Gastroesophageal sphincter (tissue), 4 donors: ENCODE data around the gene SDC3. TPM values are rescaled to one million over a fixed set of nuclear protein-coding genes. Genes with fewer than 3 reads are reported as not detected.
A peak's percentile ranks its signal among the peaks of the same experiment; 100 is the strongest.

ENCODE experiments used
- ATAC-seq: fragments of 150-250 bp; one replicate; pipeline ENCODE4 v1.9.1; 2016; ENCODE audit warnings: mild to moderate bottlenecking, moderate library complexity
- H3K27ac ChIP-seq, 4 donors: fragments of 200-600 bp; sonication (generic) in 3 of 4; 1 replicate in 3 of 4; 2 replicates in 1 of 4; pipeline ENCODE4 v1.5.1; 2016 to 2019
- H3K27me3 ChIP-seq: fragments of 200-600 bp; sonication (generic); one replicate; pipeline ENCODE4 v1.5.1; 2019
- H3K36me3 ChIP-seq, 2 donors: fragments of 200-600 bp; sonication (generic); one replicate each; pipeline ENCODE4 v1.5.1; 2019; ENCODE audit warnings: control low read depth in 1 of 2
- H3K4me1 ChIP-seq, 3 donors: fragments of 200-600 bp; sonication (generic); 1 replicate in 2 of 3; 2 replicates in 1 of 3; pipeline ENCODE4 v1.5.1; 2016 to 2019; ENCODE audit warnings: control low read depth in 2 of 3
- H3K4me3 ChIP-seq, 2 donors: fragments of 200-600 bp; sonication (generic); one replicate each; pipeline ENCODE4 v1.5.1; 2019; ENCODE audit warnings: mild to moderate bottlenecking in 1 of 2, moderate library complexity in 1 of 2
- H3K9me3 ChIP-seq, 3 donors: fragments of 200-600 bp; sonication (generic); one replicate each; pipeline ENCODE4 v1.5.1; 2017 to 2019; ENCODE audit warnings: control low read depth in 2 of 3
- EP300 ChIP-seq: sonication (generic); formaldehyde crosslinking; IDR thresholded peaks from one replicate; pipeline ENCODE4 v1.6.1; 2017; ENCODE audit warnings: antibody characterized with exemption, mild to moderate bottlenecking
- POLR2A ChIP-seq, 2 donors: fragments of 450-650 bp; IDR thresholded peaks; one replicate each; pipeline ENCODE4 v1.6.1; 2017; ENCODE audit warnings: antibody characterized with exemption in 2 of 2, mild to moderate bottlenecking in 2 of 2, moderate library complexity in 1 of 2
- POLR2AphosphoS5 ChIP-seq: sonication (generic); formaldehyde crosslinking; IDR thresholded peaks from one replicate; pipeline ENCODE4 v1.6.1; 2017; ENCODE audit warnings: antibody characterized with exemption
- WGBS, 2 donors: methylation state at CpG; one replicate each; pipeline ENCODE4 v1.1.5; 2018; ENCODE audit warnings: low coverage in 1 of 2; 5-methylcytosine and 5-hydroxymethylcytosine counted together
- total RNA-seq, 4 donors: library from RNA; depleted of rRNA; stranded (reverse); fragments of >200 nt; gene quantifications; one replicate each; pipeline ENCODE4 v1.1.0, GENCODE V29; 2016
- TF ChIP-seq, protein P1 (sequence below), 4 experiments: fragments of 200-600 bp in 2 of 4; fragments of 450-650 bp in 2 of 4; sonication (generic) in 1 of 4; IDR thresholded peaks; one replicate each; pipeline ENCODE4 v1.5.1; 2017 to 2019; ENCODE audit warnings: antibody characterized with exemption in 4 of 4, mild to moderate bottlenecking in 2 of 4, moderate library complexity in 2 of 4

The SDC3 gene
- total RNA-seq, 4 donors from 2014 or later: 45.1 to 112 (median 52.6) TPM

DNA sequence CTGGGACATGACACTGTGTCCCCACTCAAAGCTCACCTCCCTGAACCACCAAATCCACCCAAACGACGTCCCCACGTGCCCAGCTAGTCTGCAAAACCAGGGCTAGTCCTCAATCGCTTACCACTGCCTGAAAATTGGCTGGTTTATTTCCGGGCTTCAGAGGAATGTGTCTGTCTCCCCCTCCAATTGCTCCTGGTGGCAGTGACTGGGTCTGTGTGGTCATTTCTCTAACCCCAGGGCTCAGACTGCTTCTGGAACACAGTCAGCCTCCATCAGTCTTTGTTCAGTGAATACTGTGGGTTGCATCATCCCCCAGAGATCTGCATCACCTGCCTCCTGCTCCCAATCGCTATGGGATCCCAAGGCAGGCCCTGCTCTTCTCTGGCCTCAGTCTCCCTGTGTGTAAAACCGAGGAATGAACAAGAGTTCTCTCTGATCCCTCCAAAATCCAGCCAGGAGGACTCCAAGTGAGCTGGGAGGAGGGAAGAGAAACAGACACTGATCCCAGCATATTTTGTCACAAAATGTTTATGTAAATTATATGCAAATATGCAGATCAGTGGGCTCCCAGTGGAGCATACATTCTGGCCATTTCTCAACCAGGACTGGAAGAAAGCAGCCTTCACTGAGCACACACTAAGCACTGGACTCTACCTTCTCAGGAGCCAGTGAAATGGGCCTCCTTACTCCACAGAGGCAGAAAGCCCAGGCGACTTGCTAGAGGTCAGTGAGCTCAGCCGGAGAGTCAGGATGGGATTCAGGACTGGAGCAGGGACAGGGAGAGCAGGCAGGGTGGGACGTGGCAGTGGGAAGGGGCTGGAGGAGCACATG, 20.9 kb downstream of the SDC3 start:
- 60 to 65% methylated on average over 2 to 6 of the region's 10 CpGs for WGBS, 2 donors
- no peaks in the 10 kb centered on the region for H3K27me3 ChIP-seq
- no peaks in the 10 kb centered on the region for H3K36me3 ChIP-seq
- H3K27ac ChIP-seq: peak overlapping the region; percentile 87 to 98 (median 91)
- peaks cover 9 to 95% (median 60%) of the 10 kb centered on the region in 3 donors for H3K4me1 ChIP-seq
- peak; percentile 53 for ATAC-seq
- no peak overlapping the region for H3K4me3 ChIP-seq
- TF ChIP-seq POLR2AphosphoS5 (peak; percentile 59), POLR2A (IDR thresholded peaks at IDR 0.05) (no peak), EP300 (no peak)
- TF ChIP-seq, protein P1, sequence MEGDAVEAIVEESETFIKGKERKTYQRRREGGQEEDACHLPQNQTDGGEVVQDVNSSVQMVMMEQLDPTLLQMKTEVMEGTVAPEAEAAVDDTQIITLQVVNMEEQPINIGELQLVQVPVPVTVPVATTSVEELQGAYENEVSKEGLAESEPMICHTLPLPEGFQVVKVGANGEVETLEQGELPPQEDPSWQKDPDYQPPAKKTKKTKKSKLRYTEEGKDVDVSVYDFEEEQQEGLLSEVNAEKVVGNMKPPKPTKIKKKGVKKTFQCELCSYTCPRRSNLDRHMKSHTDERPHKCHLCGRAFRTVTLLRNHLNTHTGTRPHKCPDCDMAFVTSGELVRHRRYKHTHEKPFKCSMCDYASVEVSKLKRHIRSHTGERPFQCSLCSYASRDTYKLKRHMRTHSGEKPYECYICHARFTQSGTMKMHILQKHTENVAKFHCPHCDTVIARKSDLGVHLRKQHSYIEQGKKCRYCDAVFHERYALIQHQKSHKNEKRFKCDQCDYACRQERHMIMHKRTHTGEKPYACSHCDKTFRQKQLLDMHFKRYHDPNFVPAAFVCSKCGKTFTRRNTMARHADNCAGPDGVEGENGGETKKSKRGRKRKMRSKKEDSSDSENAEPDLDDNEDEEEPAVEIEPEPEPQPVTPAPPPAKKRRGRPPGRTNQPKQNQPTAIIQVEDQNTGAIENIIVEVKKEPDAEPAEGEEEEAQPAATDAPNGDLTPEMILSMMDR (IDR thresholded peaks at IDR 0.05): no peak
- H3K9me3 ChIP-seq: no peaks in the 10 kb centered on the region

DNA sequence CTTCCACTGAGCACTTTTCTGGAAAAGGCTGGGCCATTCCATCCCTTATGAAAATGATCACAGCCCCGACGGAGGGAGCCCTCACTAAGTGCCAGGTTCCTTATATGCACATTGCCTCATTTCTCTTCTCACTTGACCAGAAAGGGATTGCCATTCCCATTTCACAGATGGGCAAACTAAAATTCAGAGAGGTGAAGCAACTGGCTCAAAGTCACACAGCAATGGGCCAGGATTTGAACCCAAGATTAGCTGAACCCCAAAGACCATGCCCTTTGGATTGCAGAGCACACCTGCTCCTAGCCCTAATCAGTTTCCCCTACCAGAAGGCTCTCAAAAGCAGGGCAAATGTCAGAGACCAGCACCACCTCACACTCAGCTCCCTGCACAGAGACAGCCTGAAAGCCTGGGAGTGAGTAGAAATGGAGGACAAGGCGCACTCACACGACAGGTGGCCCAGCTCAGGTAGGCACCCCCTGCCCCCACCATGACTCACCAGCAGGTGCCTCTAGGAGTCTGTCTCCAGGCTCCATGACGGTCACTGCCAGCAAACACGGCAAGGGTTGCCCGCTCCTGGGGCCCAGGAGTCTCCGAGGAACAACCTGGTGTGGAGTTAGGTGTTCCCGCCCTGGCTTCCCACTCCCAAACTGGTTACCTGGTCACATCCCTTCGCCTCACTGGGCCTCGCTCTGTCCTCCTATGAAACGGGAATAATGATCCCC, 21.7 kb downstream of the SDC3 start:
- ATAC-seq: no peak
- WGBS, 2 donors: 0 to 32% methylated on average over 2 to 3 of the region's 12 CpGs
- H3K27me3 ChIP-seq: no peaks in the 10 kb centered on the region
- H3K9me3 ChIP-seq: no peaks in the 10 kb centered on the region
- H3K4me1 ChIP-seq: peaks cover 9 to 95% (median 53%) of the 10 kb centered on the region in 3 donors
- H3K4me3 ChIP-seq: no peak overlapping the region
- H3K36me3 ChIP-seq: no peaks in the 10 kb centered on the region
- peak overlapping the region; percentile 87 to 98 (median 91) for H3K27ac ChIP-seq
- TF ChIP-seq POLR2A (IDR thresholded peaks at IDR 0.05): no peak
- TF ChIP-seq, protein P1 (IDR thresholded peaks at IDR 0.05): no peak
- peak; percentile 8 for TF ChIP-seq POLR2AphosphoS5

DNA sequence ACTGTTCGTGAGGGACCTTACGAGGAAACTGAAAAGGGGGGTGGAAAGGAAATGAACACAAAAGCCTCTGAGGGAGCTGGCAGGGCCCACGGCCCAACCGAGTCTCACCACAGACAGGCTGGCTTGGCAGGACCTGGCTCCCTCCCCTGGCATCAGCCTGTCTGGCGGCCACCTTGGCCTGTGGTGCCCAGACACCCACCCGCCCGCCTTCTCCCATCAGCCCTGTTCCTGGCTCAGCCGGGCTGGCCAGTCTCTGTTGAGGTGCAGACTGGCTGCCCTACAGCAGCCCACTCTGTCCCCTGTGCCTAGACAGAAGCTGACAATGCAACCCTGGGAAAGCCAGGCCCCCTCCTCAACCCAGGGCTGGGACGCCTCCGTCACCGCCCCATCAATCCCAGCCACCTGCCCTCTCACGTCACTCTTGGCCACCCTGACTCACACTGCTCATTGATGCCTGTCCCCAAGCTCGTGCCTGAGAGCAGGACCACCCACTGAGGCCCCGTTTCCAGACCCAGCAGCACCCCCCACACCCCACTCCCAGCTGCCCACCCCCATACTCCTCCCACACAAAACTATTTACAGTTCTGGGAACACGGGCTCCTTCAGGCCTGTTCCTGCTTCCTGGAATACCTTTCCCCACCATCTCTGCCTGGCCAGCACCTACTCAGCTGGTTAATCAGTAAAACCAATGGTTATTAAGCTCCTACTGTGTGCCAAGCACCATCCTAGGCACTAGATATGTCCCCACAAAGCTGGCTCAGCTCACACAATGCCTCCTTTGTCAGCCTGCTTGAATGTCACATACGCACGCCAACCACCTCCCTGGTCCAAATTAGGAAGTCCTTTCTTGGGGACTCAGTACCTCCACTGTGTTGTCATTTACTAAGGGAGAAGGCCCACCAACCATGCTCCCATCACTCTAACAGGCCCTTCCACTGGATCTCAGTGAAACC, 22.7 kb downstream of the SDC3 start:
- Histone ChIP-seq H3K9me3 (no peaks in the 10 kb centered on the region), H3K27ac (peak overlapping the region; percentile 41 to 98 (median 91)), H3K4me3 (no peak overlapping the region), H3K4me1 (peaks cover 9 to 95% (median 52%) of the 10 kb centered on the region in 3 donors), H3K36me3 (no peaks in the 10 kb centered on the region), H3K27me3 (no peaks in the 10 kb centered on the region)
- no peak for TF ChIP-seq POLR2A (IDR thresholded peaks at IDR 0.05)
- no peak for TF ChIP-seq POLR2AphosphoS5
- TF ChIP-seq, protein P1 (IDR thresholded peaks at IDR 0.05): no peak
- no peak for TF ChIP-seq EP300
- 45 to 56% methylated on average over 7 of the region's 17 CpGs for WGBS, 2 donors
- no peak for ATAC-seq

DNA sequence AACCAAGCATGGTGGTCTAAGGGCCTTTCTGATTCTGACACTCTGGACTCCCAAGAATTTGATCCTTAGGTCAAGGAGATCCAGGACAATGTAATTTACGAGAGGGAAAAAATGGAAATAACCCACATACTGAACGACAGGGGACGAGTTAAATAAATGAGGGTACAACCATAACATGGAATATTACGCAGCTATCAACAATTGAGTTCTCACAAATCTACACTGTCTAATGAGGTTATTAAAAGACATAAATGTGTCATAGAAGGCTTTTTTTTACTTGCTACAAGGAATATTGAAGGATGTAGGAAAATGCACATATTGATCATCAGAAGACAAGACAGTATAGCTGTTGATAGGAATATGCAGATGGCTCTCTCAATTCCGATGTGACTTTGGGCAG, 23.8 kb downstream of the SDC3 start:
- no peak overlapping the region for H3K4me3 ChIP-seq
- peaks cover 9 to 95% (median 61%) of the 10 kb centered on the region in 3 donors for H3K4me1 ChIP-seq
- TF ChIP-seq POLR2AphosphoS5 (no peak), EP300 (no peak)
- 71 to 91% methylated on average over 3 to 5 of the region's 5 CpGs for WGBS, 2 donors
- no peaks in the 10 kb centered on the region for H3K36me3 ChIP-seq
- no peaks in the 10 kb centered on the region for H3K27me3 ChIP-seq
- H3K9me3 ChIP-seq: no peaks in the 10 kb centered on the region
- ATAC-seq: no peak
- peak overlapping the region in 3 of 4 donors; percentile 89 to 98 (median 93) for H3K27ac ChIP-seq
